Measurements from ENCODE around the gene ZFPM1.
"Not testable (repeated sequence)": the region's sequence is repeated elsewhere in the genome, so short reads cannot be mapped to it uniquely, and the experiment has no call there.

The ZFPM1 gene

GRCh38 chr16:88517208-88517774 is 64.2 kb downstream of the ZFPM1 start:
- DNase-seq = not testable (repeated sequence)

GRCh38 chr16:88518411-88519111 is 65.5 kb downstream of the ZFPM1 start:
- not testable (repeated sequence) for DNase-seq

- no peak for DNase-seq
These were observed 66.2 kb downstream of the ZFPM1 start for GRCh38 chr16:88519240-88519639.

DNA sequence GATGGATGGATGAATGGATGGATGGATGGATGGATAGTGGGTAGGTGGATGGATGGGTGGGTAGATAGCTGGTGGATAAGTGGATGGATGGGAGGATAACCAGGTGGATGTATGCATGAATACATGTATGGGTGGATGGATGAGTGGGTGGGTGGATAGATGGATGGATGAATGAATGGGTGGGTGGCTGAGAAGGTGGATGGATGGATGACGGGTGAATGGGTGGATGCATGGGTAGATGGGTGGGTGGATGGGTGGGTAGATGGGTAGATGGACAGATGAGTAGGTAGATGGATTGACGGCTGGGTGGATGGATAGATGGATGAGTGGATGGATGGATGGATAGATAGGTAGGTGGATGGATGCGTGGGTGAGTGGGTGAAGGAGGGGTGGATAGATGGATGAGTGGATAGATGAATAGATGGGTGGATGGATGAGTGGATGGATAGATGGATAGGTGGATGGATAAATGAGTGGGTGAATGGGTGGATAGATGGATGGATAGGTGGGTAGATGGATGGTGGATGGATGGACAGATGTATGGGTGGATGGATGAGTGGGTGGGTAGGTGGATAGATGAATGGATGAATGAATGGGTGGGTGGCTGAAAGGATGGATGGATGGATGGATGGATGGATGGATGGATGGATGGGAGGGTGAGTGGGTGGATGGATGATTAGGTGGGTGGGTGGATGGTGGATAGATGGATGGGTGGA is 67.0 kb downstream of the ZFPM1 start:
- DNase-seq = no peak

- no peak for DNase-seq
These were observed 68.6 kb downstream of the ZFPM1 start for GRCh38 chr16:88521674-88522073.

DNA sequence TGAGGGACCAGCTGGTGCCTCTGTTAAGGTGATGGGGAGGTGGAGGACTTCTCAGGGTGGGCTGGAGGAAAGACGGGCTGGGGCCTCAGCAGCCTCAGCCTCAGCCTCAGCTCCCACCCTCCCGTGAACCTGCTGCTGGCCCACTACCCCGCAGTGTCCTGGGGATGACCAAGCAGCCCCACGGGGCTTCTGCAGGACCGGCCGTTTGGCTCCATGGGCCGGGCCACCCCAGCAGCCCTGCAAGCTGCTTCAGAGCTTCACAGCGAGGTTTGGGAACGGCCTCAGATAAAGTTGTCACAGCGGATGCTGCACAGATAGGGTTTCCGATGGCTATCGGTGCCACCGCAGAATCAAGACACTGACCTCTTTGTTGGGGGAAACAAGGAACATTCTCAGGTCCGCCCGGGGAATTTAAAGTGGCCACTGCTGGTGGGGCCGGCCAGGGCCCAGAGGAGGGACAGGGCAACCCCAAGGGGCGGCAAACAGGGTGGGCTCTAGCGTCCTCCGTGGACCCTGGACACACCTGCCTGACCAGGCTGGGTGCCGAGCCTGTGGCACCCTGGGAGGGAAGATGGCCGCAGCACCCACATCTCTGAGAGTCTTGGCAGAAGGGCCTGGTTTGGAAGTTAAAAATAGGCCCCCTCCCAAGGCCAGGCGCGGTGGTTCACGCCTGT is 69.3 kb downstream of the ZFPM1 start:
- DNase-seq = no peak

- no peak for DNase-seq
These were observed 70.5 kb downstream of the ZFPM1 start for GRCh38 chr16:88523309-88524161.

GRCh38 chr16:88524274-88524972 is 71.3 kb downstream of the ZFPM1 start:
- DNase-seq = no peak

DNA sequence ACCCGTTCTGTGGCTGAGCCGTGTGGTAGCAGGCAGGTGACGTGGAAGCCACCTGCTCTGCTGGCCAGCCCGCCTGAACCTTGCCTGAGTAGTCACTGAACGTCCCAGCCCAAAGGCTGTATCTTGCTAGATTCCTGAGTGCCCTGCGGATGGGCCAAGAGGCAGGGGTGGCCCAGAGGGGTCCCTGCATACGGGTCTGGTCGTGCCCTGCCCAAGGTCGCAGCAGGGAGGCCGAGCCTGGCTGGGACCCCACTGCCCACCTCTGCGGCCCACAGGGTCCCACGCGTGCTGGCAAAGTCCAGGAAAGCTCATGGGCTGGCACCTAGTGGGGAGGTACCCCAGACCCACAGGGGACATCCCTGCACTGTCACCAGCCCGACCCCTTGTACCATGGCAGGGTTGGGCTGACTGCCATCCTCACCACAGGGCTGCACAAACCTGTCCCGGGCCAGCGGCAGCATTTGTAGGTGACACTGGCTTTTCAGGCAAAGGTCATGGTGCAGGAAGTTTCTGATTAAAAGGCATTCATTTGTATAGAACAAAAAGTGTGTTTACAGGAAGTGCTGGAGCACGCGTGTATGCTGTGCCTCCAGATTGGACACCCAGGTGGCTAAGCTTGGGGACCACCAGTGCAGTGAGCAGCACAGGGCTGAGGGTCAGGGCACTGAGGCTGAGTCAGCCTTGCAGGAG is 72.0 kb downstream of the ZFPM1 start:
- no peak for DNase-seq

DNA sequence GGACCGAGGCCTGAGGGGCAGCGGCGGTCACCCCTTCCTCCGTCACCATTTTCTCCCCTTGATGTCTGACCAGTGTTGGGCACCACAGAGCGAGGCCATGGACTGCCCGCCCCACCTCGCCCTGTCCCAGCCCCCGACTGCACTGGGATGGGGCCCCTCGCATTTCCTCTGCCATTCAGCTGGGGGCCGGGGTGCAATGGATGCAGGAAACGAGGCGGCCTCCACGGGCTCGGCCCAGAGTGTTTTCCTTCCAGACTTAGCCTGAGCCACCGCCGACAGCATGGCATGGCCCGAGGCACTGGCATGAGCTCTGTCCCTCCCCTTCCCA is 72.5 kb downstream of the ZFPM1 start:
- DNase-seq = no peak

DNA sequence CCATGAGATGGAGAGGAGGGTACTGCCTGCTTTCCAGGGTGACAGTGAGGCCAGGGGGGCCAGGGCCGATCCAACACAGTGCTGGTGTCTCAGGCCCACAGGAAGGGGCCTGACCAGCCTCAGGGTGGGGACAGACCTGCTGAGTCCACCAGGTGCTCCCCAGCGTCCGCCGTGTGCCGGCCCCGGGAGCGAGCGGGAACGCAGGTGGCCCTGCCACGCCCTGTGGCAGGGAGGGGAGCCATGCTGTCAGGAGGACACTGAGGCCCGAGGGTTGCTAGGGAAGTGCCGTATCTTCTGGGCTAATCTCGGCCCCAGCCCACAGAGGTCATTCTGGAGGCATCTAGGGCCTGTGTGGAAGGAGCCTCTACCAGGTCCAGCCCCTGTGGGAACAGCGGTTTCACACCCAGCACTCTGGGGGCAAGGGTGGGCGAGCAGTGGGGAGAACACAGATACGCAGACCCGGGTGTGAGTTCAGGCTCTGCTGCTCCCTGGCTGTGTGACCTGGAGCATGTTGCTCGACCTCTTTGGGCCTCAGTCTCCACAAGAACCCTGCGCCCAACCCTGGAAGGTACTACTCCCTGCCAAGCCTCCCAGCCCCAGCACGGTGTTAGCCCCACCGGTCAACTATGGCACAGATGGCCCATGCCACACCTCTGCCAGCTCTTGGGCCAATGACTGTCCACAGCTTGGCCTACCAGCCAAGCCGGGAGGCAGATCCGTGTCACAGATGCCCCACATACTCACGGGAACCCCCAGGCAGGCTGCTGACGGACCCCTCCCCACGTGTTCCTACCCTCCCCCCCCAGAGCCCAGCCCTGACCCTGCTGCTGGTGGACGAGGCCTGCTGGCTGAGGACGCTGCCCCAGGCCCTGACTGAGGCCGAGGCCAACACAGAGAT is 73.2 kb downstream of the ZFPM1 start:
- no peak for DNase-seq

DNA sequence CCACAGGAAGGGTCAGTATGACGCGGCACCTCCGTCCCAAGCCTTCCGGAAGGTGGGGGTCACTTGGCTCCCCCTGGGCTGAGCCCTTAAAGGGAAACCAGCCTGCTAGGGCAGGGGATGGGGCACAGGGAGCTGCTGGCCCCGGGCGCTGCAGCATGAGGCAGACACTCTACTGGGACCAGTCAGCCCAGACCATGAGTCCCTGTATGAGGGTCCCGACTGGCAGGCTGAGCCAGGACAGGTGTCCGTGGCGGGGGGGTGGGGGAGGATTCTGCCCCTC is 73.8 kb downstream of the ZFPM1 start:
- no peak for DNase-seq

DNA sequence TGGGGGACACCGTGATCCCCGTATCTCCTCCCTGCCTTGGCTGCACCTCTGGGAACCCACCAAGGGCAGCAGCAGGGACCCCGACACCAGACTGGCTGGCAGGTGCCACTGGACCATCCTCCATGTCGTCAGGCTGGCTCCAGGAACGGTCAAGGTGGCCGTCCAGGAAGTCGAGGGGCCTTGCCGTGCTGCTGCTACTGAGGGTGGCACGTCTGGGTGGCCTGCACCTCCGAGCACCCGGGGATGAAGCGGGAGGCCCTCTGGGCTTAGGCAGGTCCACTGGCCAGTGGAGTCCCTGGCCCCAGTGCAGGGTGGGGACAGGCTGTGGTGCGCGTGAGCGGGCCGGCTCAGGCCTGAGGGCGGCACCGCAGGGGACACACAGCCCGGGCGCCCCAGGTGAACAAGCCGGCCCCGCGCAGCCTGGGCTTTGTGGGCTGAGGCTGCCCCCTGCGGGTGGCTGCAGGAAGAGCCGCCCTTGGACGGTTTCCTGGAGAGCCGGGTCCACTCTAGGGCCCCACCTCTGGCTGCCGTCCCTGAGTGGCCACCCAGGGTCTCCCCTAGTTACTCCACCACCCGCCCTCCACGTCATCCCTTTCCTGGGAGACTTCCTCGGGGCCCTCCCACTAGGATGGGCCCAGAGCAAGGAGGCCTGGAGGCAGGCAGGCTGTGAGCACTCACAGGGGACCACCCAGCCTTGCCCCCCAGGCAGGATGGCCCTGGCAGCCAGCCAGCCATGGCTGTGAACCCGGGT is 74.3 kb downstream of the ZFPM1 start:
- DNase-seq = peak; percentile 63

DNA sequence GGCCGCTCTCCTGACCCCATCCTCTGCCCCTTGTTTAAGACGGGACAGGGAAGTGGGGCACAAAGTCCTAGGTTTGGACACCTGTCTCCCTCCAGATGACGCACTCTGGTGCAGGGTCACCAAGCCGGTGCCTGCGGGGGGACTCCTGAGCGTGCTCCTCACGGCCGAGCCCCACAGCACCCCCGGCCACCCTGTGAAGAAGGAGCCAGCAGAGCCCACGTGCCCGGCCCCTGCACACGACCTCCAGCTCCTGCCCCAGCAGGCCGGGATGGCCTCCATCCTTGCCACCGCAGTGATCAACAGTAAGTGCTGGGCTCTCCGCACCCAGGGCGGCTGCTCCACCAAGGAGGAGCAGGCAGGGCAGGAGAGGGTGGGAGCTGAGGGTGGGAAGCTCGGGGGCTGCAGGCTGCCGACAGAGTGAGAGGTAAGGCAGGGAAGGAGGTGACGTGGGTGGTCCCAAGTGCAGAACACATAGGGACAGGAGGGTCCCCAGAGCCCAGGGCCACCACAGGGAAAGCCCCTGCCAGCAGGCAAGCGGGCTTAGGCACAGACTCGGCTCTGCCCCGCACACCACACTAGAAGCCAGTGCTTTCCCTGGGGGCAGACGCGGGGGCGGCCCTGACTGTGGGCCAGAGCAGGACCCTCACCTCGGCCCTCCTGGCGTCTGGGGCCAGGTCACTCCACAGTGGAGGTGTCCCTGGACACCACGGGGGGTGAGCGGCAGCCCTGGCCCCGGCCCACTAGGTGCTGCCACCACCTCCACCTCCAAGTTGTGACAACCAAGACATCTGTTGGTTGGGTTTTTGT is 75.1 kb downstream of the ZFPM1 start:
- no peak for DNase-seq

DNA sequence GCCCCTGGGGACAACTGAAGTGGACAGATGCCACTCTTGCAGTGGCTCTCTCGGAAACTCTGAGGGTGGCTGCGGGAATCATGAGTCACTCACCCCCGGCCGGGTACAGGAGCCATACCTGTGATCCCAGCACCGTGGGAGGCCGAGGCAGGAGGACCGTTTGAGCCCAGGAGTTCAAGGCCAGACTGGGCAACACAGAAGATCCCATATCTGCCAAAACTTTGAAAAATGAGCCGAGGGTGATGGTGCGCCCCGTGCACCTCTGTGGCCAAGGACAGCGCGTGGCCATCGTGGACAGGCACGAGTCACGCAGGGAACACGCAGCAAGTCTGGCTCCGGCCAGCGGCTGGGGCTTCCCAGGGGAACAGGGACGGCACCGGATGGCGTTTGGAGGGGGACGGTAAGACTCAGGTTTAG is 75.8 kb downstream of the ZFPM1 start:
- DNase-seq = no peak

- no peak for DNase-seq
These were observed 76.5 kb downstream of the ZFPM1 start for GRCh38 chr16:88529596-88529995.

DNA sequence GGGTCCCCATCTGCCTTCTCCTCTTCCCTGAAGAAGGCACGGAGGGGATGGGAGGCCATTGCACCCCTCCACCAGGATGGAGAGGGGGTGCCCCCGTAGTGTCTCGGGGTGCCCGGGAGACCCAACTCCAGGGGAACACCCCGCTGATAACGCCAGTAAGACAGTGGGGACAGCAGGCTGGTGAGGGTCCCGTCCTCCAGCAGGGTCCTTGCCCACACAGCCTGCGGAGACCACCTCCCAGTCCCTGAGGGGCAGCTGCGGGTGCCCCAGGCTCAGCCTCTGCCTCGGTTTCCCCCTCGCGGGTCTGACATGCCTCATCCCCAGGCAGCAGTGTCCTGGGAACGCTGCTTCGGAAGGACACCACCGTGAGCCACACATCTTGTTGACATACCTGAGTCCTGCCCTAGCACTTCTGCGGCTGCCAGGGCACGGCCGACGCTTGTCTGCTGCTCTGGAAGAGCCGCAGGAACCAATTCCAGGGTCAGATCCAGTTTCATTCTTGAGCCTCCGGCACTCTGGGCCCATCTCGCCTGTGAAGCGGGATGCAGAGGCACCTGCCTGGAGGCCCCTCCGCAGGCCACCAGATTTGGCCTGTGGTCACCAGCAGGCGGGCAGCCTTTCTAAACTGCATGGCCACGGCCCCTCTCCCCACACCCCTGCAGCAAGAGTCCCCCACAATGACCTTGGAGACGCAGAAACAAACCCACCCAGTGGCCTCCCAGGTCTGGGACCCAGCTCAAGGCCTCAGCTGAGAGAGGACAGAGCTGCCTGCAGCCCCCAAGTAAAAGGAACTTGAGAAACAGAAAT is 77.2 kb downstream of the ZFPM1 start:
- DNase-seq = no peak

- no peak for DNase-seq
These were observed 77.8 kb downstream of the ZFPM1 start for GRCh38 chr16:88530858-88531203.
